ENCODE results near the gene SFMBT2. TPM values are rescaled to one million over a fixed set of nuclear protein-coding genes. Genes with fewer than 3 reads are reported as not detected.

The SFMBT2 gene
- polyA plus RNA-seq, 4 donors = 0.45 to 2.5 (median 1.3) TPM

DNA sequence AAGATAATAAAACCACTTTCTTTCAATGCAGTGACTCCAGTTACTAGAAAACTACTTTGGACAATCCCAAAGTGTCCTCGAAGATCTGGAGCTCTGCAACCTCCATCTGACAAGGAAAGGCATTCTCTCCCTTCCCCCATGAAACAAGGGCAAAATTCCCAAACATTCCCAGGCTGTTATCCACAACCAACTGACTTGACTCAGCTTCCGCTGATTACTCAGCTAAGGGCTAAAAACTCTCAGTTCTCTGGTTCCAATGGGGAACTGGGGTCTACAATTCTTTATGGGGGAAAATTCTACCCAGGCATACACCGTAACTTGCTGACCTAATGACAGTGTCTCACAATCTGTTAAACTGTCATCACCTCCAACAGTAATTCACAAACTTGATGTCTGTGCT, 48.4 kb downstream of the SFMBT2 start:
- H3K36me3 ChIP-seq (ENCODE audit: control insufficient read depth in 3 of 3, insufficient read depth in 2 of 3, low read depth in 1 of 3, low read length in 3 of 3) = peaks cover 0 to 11% (median 0%) of the 10 kb centered on the region in 3 donors

GRCh38 chr10:7361316-7361715, 49.5 kb downstream of the SFMBT2 start:
- H3K4me1 ChIP-seq (ENCODE audit: control insufficient read depth in 3 of 3, insufficient read depth in 2 of 3, low read depth in 1 of 3, low read length in 2 of 3) = no peaks in the 10 kb centered on the region
- no peak overlapping the region for H3K4me3 ChIP-seq (ENCODE audit: low read depth in 1 of 3, low read length in 3 of 3)
- H3K9me3 ChIP-seq (ENCODE audit: control insufficient read depth in 2 of 2, insufficient read depth in 1 of 2, low read depth in 1 of 2, low read length in 1 of 2) = peaks cover 0 to 24% of the 10 kb centered on the region in 2 donors
- 85 to 91% (median 89%) methylated on average over 3 of the region's 3 CpGs for WGBS, 3 donors
- no peak overlapping the region for H3K27ac ChIP-seq (ENCODE audit: low read depth in 1 of 3, low read length in 2 of 3)
- DNase-seq = no peak
- no peak for FAIRE-seq
- no peaks in the 10 kb centered on the region for H3K27me3 ChIP-seq (ENCODE audit: control insufficient read depth in 3 of 3, insufficient read depth in 3 of 3, low read length in 3 of 3)
- peaks cover 0 to 9% (median 0%) of the 10 kb centered on the region in 3 donors for H3K36me3 ChIP-seq (ENCODE audit: control insufficient read depth in 3 of 3, insufficient read depth in 2 of 3, low read depth in 1 of 3, low read length in 3 of 3)

More for the DNA sequence above, 48.4 kb downstream of the SFMBT2 start:
- DNase-seq (no peak), FAIRE-seq (no peak)
- Histone ChIP-seq H3K4me1 (ENCODE audit: control insufficient read depth in 3 of 3, insufficient read depth in 2 of 3, low read depth in 1 of 3, low read length in 2 of 3) (no peaks in the 10 kb centered on the region), H3K27ac (ENCODE audit: low read depth in 1 of 3, low read length in 2 of 3) (no peak overlapping the region), H3K4me3 (ENCODE audit: low read depth in 1 of 3, low read length in 3 of 3) (no peak overlapping the region), H3K9me3 (ENCODE audit: control insufficient read depth in 2 of 2, insufficient read depth in 1 of 2, low read depth in 1 of 2, low read length in 1 of 2) (peaks cover 0 to 24% of the 10 kb centered on the region in 2 donors), H3K27me3 (ENCODE audit: control insufficient read depth in 3 of 3, insufficient read depth in 3 of 3, low read length in 3 of 3) (no peaks in the 10 kb centered on the region)
- 66 to 88% (median 78%) methylated on average over 3 of the region's 3 CpGs for WGBS, 3 donors

DNA sequence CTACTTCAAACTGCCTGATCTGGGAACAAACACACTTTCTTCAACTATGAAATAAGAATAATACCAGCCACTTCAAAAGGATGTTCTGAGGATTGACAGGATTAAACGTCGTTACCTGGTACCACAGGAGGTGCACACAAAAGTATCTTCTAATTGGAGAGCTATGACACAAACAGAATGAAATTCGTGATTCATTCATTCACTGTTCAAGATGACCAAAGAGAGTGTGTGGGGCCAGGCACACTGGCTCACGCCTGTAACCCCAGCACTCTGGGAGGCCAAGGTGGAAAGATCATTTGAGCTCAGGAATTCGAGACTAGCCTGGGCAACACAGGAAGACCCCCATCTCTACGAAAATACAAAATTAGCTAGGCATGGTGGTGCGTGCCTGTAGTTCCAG, 50.9 kb downstream of the SFMBT2 start:
- no peak for FAIRE-seq
- WGBS, 3 donors = 62 to 79% (median 75%) methylated on average over 7 of the region's 7 CpGs

DNA sequence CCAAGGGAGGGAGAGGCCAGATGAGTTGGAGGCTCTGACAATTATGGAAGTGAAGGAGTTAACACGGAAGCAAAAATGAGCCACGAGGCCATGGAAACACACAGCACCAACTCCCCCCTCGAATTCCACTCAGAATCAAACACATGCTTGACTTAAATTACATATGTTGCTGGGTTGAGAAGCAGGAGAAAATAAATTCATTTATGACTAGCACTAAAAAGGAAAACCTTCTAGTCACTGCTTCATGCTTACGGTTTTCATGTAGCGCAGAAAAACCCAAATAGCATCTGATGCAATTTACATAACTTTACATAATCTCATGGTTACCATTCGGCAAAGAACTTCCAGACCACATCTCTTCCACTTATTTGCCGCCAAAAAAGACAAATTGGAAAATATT, 51.5 kb downstream of the SFMBT2 start:
- H3K36me3 ChIP-seq (ENCODE audit: control insufficient read depth in 3 of 3, insufficient read depth in 2 of 3, low read depth in 1 of 3, low read length in 3 of 3) = peaks cover 0 to 6% (median 0%) of the 10 kb centered on the region in 3 donors
- no peak overlapping the region for H3K4me3 ChIP-seq (ENCODE audit: low read depth in 1 of 3, low read length in 3 of 3)
- H3K4me1 ChIP-seq (ENCODE audit: control insufficient read depth in 3 of 3, insufficient read depth in 2 of 3, low read depth in 1 of 3, low read length in 2 of 3) = no peaks in the 10 kb centered on the region
- WGBS, 3 donors = 74 to 81% (median 79%) methylated on average over 7 of the region's 7 CpGs
- no peaks in the 10 kb centered on the region for H3K27me3 ChIP-seq (ENCODE audit: control insufficient read depth in 3 of 3, insufficient read depth in 3 of 3, low read length in 3 of 3)
- peaks cover 0 to 24% of the 10 kb centered on the region in 2 donors for H3K9me3 ChIP-seq (ENCODE audit: control insufficient read depth in 2 of 2, insufficient read depth in 1 of 2, low read depth in 1 of 2, low read length in 1 of 2)
- no peak overlapping the region for H3K27ac ChIP-seq (ENCODE audit: low read depth in 1 of 3, low read length in 2 of 3)
- DNase-seq (no peak), FAIRE-seq (no peak)

More for the DNA sequence above, 50.9 kb downstream of the SFMBT2 start:
- Histone ChIP-seq H3K4me3 (ENCODE audit: low read depth in 1 of 3, low read length in 3 of 3) (no peak overlapping the region), H3K9me3 (ENCODE audit: control insufficient read depth in 2 of 2, insufficient read depth in 1 of 2, low read depth in 1 of 2, low read length in 1 of 2) (peaks cover 0 to 24% of the 10 kb centered on the region in 2 donors), H3K27me3 (ENCODE audit: control insufficient read depth in 3 of 3, insufficient read depth in 3 of 3, low read length in 3 of 3) (no peaks in the 10 kb centered on the region), H3K27ac (ENCODE audit: low read depth in 1 of 3, low read length in 2 of 3) (no peak overlapping the region), H3K36me3 (ENCODE audit: control insufficient read depth in 3 of 3, insufficient read depth in 2 of 3, low read depth in 1 of 3, low read length in 3 of 3) (peaks cover 0 to 7% (median 0%) of the 10 kb centered on the region in 3 donors), H3K4me1 (ENCODE audit: control insufficient read depth in 3 of 3, insufficient read depth in 2 of 3, low read depth in 1 of 3, low read length in 2 of 3) (no peaks in the 10 kb centered on the region)
- DNase-seq = no peak

DNA sequence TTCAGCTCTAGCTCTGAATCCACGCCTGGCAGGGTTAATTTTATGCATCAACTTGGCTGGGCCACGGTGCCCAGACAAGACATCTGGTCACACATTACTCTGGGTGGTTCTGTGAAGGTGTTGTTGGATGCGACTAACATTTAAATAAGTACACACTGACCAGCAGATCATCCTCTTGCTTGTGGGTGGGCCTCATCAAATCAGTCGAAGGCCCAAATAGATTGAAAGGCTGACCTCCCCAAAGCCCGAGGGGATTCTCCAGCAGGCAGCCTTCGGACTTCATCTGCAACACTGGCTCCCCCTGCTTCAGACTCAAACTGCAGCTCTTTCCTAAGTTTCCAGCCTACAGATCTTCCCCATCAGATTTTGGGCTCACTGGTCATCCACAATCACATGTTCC, 53.6 kb downstream of the SFMBT2 start:
- Histone ChIP-seq H3K4me3 (ENCODE audit: low read depth in 1 of 3, low read length in 3 of 3) (no peak overlapping the region), H3K9me3 (ENCODE audit: control insufficient read depth in 2 of 2, insufficient read depth in 1 of 2, low read depth in 1 of 2, low read length in 1 of 2) (peaks cover 0 to 24% of the 10 kb centered on the region in 2 donors), H3K4me1 (ENCODE audit: control insufficient read depth in 3 of 3, insufficient read depth in 2 of 3, low read depth in 1 of 3, low read length in 2 of 3) (no peaks in the 10 kb centered on the region), H3K27me3 (ENCODE audit: control insufficient read depth in 3 of 3, insufficient read depth in 3 of 3, low read length in 3 of 3) (no peaks in the 10 kb centered on the region), H3K27ac (ENCODE audit: low read depth in 1 of 3, low read length in 2 of 3) (no peak overlapping the region), H3K36me3 (ENCODE audit: control insufficient read depth in 3 of 3, insufficient read depth in 2 of 3, low read depth in 1 of 3, low read length in 3 of 3) (peaks cover 0 to 6% (median 0%) of the 10 kb centered on the region in 3 donors)
- no peak for DNase-seq
- no peak for FAIRE-seq
- WGBS, 3 donors = 79 to 93% (median 86%) methylated on average over 6 of the region's 6 CpGs

DNA sequence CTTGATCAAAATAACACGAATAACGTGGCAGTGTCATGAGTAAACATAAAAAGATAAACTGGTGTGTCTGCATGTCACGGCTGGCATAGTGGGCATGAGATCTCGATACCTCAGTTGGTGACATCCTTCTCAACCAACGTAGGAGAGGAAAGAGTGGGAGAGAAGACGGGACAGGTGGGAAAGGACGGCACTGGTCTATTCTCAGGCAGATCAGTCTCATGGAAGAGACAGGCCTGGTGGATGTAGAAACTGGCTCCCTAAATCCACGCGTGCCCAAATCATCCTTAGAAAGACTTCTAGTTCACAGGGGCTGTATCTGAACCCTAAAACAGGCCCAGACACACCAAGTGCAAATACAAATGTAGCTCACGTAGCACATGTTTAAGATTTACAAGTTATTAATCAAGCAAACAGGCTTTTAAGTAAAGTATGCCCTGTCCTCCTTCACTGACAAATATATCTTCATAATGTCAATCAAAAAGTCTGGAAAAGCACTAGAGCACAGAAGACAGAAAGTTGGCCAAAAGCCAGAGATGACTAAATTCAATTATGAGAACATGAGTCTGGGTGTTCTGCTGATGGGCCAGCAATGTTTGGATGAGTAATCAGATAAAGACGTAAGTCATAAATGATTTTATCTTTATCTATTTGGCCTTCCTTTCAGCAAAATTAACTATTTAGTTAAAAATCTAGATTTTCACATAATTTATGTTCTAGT, 56.3 kb downstream of the SFMBT2 start:
- H3K27ac ChIP-seq (ENCODE audit: low read depth in 1 of 3, low read length in 2 of 3) = no peak overlapping the region
- no peaks in the 10 kb centered on the region for H3K27me3 ChIP-seq (ENCODE audit: control insufficient read depth in 3 of 3, insufficient read depth in 3 of 3, low read length in 3 of 3)
- 82 to 86% (median 85%) methylated on average over 11 of the region's 11 CpGs for WGBS, 3 donors
- DNase-seq = no peak
- H3K9me3 ChIP-seq (ENCODE audit: control insufficient read depth in 2 of 2, insufficient read depth in 1 of 2, low read depth in 1 of 2, low read length in 1 of 2) = peaks cover 0 to 18% of the 10 kb centered on the region in 2 donors
- H3K4me3 ChIP-seq (ENCODE audit: low read depth in 1 of 3, low read length in 3 of 3) = no peak overlapping the region
- H3K36me3 ChIP-seq (ENCODE audit: control insufficient read depth in 3 of 3, insufficient read depth in 2 of 3, low read depth in 1 of 3, low read length in 3 of 3) = peaks cover 0 to 6% (median 0%) of the 10 kb centered on the region in 3 donors
- H3K4me1 ChIP-seq (ENCODE audit: control insufficient read depth in 3 of 3, insufficient read depth in 2 of 3, low read depth in 1 of 3, low read length in 2 of 3) = no peaks in the 10 kb centered on the region
- FAIRE-seq = no peak

DNA sequence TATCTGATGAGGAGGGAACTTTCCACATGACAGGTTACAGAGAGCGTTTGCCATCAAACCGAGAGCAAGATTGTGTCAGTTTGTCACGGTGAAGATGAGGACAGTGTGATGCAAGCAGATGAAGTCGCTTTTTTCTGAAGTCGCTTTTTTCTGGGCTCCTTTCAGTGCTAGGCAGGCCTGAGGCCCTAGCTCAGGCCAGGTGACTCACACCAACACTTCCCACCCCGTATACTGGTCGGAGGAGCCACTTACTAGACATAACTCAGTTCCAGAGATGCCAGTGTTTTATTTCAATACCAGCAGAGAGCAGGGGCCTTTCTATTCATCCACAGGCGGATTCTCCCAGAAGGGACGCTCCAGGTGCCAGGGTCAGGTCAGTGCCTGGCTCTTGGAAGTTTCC, 58.9 kb downstream of the SFMBT2 start:
- FAIRE-seq (no peak), DNase-seq (no peak)
- 89 to 92% (median 91%) methylated on average over 9 of the region's 9 CpGs for WGBS, 3 donors
- Histone ChIP-seq H3K9me3 (ENCODE audit: control insufficient read depth in 2 of 2, insufficient read depth in 1 of 2, low read depth in 1 of 2, low read length in 1 of 2) (no peaks in the 10 kb centered on the region), H3K4me1 (ENCODE audit: control insufficient read depth in 3 of 3, insufficient read depth in 2 of 3, low read depth in 1 of 3, low read length in 2 of 3) (no peaks in the 10 kb centered on the region), H3K27ac (ENCODE audit: low read depth in 1 of 3, low read length in 2 of 3) (no peak overlapping the region), H3K4me3 (ENCODE audit: low read depth in 1 of 3, low read length in 3 of 3) (no peak overlapping the region), H3K36me3 (ENCODE audit: control insufficient read depth in 3 of 3, insufficient read depth in 2 of 3, low read depth in 1 of 3, low read length in 3 of 3) (no peaks in the 10 kb centered on the region), H3K27me3 (ENCODE audit: control insufficient read depth in 3 of 3, insufficient read depth in 3 of 3, low read length in 3 of 3) (no peaks in the 10 kb centered on the region)

DNA sequence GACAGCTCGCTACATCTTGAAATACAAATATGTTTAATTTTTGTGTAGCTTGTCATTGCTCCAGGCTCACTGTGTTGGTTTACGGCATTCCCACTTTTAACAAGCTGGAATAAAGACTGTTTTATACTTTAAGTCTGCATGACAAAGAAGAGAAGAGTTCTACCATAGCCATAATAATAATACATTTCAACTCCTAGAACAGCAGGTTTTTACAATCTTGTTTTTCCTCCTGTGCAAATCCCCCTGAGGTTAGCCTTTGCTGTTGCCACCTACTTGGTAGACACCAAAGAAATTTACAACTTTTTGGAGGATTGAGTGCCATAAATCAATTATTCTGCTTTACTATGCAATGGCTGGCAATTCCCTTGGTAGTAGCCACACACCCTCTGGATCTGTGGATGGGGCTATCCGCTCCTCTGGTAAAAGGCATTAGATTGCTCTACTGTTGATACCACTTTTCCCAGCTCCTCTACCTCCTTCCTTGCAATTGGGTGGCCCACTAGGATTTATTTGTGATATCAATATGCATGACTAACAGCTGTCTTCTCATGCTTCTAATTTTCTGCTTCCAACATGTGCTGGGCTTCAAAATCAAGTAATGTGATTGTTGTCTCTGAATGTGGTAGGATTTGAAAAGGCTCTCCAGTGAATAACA, 60.2 kb downstream of the SFMBT2 start:
- Histone ChIP-seq H3K27ac (ENCODE audit: low read depth in 1 of 3, low read length in 2 of 3) (no peak overlapping the region), H3K36me3 (ENCODE audit: control insufficient read depth in 3 of 3, insufficient read depth in 2 of 3, low read depth in 1 of 3, low read length in 3 of 3) (no peaks in the 10 kb centered on the region), H3K27me3 (ENCODE audit: control insufficient read depth in 3 of 3, insufficient read depth in 3 of 3, low read length in 3 of 3) (no peaks in the 10 kb centered on the region), H3K9me3 (ENCODE audit: control insufficient read depth in 2 of 2, insufficient read depth in 1 of 2, low read depth in 1 of 2, low read length in 1 of 2) (no peaks in the 10 kb centered on the region), H3K4me3 (ENCODE audit: low read depth in 1 of 3, low read length in 3 of 3) (no peak overlapping the region), H3K4me1 (ENCODE audit: control insufficient read depth in 3 of 3, insufficient read depth in 2 of 3, low read depth in 1 of 3, low read length in 2 of 3) (no peaks in the 10 kb centered on the region)
- FAIRE-seq (no peak), DNase-seq (no peak)
- WGBS, 3 donors = 89 to 97% (median 97%) methylated on average over 3 of the region's 3 CpGs

Data from small intestine (tissue), 7 donors.